ENCODE results near the gene BNIPL.

BNIPL gene

DNA sequence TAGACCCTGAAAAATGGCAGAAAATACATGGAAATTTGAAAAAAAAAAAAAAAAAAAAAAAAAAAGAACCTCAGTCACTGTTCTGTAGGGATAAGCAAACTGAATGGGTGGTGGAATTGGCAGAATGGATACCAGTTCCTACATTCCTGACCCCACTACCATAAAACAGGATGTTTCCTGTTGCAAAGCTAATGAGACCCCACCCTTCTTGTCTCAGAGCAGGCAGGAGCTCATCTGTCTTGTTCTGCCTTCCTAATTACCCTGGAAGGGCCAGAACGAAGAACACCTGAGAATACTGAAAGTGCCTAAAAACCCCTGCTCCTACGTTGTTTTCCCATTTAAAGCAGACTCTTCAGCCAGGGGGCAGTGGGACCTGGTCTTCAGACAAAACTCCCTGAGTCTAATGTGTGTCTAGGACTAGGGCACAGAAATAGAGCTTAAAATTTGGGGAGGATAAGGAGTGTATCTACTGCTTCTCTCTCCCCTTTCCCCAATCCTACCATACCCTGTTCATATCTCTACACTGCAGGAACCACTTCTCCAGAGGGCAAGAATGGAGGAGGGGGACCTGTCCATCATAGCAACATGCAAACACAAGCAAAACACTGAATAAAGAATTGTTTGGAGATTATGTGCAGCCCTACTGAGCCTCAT lies 15.1 kb downstream of the BNIPL start:
- in situ Hi-C loops (cut with HindIII; ENCODE audit: low pct_unique_long_range_greater_than_20kb, low sequenced_read_pairs), result no loop called here
- no peak for DNase-seq (ENCODE audit: low read depth in 1 of 2, low spot score in 1 of 2)
- no peak for TF ChIP-seq JUND (IDR thresholded peaks at IDR 0.05; ENCODE audit: low read depth)

DNA sequence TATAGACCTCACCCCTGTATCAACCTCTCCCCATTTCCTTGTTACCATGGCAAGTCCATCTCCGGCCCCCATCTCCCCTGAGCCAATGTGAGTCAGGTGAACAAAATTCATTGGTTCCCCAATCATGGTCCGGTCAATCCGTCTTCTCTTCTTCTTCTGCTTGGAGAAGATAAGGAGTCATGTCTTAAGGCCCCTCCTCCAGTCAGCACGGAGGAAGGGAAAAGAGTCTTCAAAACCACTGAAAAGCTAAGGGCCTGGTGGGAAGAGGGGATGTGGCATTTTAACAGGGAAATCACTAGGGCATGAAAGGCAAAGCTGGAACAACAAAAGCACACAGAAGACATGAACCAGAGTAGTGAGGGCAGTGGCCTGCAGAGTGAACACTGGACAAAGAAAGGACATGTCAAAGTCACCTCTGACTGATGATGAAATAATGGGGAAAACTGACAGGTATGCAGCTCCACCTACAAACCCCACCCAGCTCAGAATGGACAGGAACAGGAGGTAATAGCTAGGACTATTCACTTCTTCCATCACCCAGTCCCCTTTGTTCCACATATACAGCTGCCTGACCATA lies 18.7 kb downstream of the BNIPL start:
- no peak for DNase-seq (ENCODE audit: low read depth in 1 of 2, low spot score in 1 of 2)
- TF ChIP-seq JUND (IDR thresholded peaks at IDR 0.05; ENCODE audit: low read depth), result no peak
- in situ Hi-C loops (cut with HindIII; ENCODE audit: low pct_unique_long_range_greater_than_20kb, low sequenced_read_pairs), result no loop called here

DNA sequence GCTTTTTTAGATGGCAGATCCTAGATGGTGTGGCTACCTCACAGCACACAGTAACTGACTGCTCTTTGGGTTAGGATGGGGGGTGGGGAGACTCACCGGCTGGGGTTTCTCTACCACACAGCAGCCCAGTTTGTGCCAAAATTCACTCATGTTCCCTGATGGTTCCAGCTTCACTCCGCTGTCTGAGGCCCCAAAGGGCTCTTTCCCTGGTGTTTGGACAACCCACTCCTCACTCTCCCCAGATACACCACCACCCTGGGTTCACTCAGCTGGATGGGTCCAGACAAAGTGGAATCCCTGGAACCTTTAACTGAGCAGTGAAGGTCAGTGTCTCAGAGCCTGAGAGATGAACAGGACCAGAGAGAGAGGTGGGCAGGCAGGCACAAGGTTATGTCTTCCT lies 19.2 kb downstream of the BNIPL start:
- no peak for DNase-seq (ENCODE audit: low read depth in 1 of 2, low spot score in 1 of 2)
- no peak for TF ChIP-seq JUND (IDR thresholded peaks at IDR 0.05; ENCODE audit: low read depth)
- in situ Hi-C loops (cut with HindIII; ENCODE audit: low pct_unique_long_range_greater_than_20kb, low sequenced_read_pairs), result no loop called here

DNA sequence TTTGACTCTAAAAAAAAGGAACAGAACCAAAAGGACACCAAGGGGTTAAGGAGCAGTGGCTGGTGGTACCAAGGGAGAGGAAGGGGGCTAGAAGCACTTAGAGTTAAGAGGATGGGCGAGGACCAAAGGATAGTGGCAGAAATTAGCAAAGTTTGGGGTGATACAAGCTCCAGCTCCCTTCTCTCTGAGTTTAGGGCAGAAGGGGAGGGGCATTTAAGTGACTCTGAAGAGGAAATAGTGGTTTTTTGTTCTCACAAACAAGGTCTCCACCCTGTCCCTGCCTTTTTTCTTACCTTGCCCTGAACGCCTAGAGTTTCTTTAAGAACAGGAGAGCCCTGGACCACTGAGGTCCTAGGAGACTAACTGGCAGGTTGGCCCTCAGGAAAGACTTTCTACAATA lies 19.8 kb downstream of the BNIPL start:
- in situ Hi-C loops (cut with HindIII; ENCODE audit: low pct_unique_long_range_greater_than_20kb, low sequenced_read_pairs), result no loop called here
- no peak for TF ChIP-seq JUND (IDR thresholded peaks at IDR 0.05; ENCODE audit: low read depth)
- no peak for DNase-seq (ENCODE audit: low read depth in 1 of 2, low spot score in 1 of 2)

DNA sequence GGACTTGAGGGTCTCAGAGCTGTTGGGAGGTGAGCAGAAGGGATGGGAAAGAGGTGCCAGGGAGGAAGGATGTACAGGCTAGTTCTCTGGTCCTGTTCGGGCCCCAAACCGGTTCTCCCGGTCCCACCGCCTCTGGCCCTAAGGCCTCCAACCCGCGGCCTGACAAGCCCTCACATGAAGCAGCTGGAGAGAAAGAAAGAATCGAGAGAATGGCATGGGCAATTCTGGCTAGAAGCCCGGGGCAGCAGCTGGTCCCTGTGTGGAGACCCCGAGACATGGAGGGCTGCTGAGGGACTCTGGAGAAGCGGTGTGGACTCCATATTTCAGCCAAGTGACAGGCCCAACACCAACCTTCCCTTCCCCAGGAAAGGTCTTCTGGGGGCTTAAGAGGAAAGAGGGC lies 22.3 kb downstream of the BNIPL start:
- peak; percentile 75 to 96 for DNase-seq (ENCODE audit: low read depth in 1 of 2, low spot score in 1 of 2)
- TF ChIP-seq JUND (IDR thresholded peaks at IDR 0.05; ENCODE audit: low read depth), result no peak

DNA sequence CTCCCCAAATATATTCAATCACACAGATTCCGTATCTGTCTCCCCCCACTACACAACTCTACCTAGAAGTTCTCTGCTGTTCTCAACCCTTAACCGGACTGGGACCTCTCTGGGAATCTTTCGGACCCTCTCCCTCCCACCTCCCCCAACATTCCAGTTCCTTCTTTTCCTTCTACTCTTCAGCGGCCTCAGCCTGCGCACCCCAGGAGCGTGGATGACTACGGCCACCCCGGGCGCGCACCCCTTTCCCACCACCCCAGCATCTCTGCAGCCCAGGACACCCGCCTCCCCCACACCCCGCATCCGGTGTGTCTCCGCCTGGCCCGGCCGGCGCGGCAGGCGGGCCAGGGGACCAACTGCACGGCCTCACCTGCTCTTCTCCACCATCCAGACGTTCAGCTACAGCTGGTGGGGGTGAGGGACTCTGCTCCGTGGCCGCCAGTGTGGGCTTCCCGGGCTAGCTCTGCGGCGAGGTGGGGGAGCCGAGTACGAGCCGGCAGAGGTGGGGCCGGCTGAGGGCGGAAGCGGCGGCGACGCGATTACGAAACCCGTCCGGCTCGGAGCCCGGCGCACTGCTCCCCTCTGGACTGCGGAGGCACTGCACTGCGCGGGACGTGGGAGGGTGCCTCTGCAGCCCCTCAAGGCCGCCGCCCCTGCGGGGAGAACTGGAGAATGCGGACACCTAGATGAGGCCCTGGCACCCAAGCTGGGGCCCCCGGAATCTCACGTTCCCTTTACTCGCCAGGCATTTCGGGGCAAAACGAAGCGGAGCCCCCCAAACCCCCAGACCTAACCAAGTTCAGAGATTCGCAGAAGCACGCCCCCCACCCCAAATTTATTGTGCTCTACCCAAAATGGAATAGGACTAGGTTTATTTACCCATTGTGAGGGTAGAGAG lies 23.0 kb downstream of the BNIPL start, which contains the start of gene CDC42SE1:
Gene CDC42SE1, minus strand, starts transcription at position 514 of the 898 bp plus-strand sequence. CDS start 3,892 bp downstream, outside the sequence.
- in situ Hi-C loops (cut with HindIII; ENCODE audit: low pct_unique_long_range_greater_than_20kb, low sequenced_read_pairs), result no loop called here
- TF ChIP-seq JUND (IDR thresholded peaks at IDR 0.05; ENCODE audit: low read depth), result no peak
- peak; percentile 86 to 88 for DNase-seq (ENCODE audit: low read depth in 1 of 2, low spot score in 1 of 2)

More for the DNA sequence above, 22.3 kb downstream of the BNIPL start:
- in situ Hi-C loops (cut with HindIII; ENCODE audit: low pct_unique_long_range_greater_than_20kb, low sequenced_read_pairs), result no loop called here

DNA sequence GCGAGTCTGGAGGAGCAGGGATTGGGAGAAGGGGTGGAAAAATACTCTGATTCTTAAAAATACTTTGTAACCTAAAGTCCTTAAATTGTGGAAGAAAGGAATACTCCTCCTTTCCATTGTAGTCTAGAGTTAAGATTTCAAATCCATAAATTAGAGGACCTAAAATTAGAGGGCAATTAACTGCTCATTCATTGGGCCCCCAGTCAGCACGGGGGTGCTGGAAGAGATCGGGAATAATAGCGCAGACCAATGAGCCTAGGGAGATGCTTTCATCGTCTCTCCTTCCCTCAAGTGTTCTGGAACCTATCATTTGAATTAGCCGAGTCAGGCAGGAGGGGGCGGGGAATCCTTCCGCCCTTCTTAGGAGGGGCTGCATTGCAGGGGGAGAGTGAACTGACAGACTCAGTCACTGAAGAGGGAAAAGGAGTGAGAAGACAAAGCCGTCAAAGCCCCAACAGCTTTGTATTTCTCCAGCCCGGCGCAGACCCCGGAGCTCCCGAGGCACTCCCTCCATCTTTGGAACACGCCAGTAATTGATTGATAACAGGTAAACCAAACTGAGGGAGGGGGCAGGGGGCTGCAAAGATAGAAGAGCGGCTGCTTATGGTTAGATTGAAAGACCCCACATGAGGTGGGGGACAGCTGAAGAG lies 23.7 kb downstream of the BNIPL start, which contains the start of gene MLLT11:
Gene MLLT11, plus strand, starts transcription at position 391 of the 650 bp plus-strand sequence. CDS start 6,828 bp downstream, outside the sequence.
- peak; percentile 55 to 64 for DNase-seq (ENCODE audit: low read depth in 1 of 2, low spot score in 1 of 2)
- no peak for TF ChIP-seq JUND (IDR thresholded peaks at IDR 0.05; ENCODE audit: low read depth)
- in situ Hi-C loops (cut with HindIII; ENCODE audit: low pct_unique_long_range_greater_than_20kb, low sequenced_read_pairs), result no loop called here

DNA sequence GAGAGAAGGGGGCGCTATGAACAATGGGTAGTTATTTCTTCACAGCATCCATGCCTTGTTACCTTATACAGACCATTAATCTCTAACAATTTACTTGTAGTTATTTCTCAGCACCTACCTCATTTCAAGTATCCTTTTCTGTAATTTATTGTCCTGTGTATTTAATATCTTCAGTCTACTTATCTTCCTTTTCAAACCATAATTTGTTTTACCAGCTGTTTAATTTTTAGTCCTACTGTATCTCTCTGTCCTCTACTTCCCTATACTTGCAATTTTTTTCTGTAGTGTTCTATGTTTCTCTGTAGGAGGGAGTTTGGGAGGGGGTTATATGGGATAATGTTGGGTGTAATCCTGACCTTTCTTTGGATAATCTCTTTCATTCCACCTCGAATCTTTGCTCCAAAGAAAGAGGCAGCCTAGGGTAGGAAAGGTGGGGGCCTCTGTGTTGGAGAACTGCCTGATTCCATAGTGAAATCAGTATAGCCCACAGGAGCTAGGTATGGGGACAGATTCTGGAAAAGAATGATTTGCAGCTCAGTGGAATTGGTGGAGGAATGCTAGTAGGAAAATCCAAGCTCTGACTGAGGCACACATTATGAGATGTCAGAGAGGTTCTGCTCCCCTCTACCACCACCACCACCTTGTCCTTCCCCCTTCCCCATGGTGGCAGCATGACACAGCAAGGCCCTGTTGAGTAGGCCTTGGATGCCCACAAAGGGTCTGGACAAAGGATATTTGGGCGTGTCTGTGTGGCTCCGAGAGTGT lies 24.5 kb downstream of the BNIPL start:
- no peak for TF ChIP-seq JUND (IDR thresholded peaks at IDR 0.05; ENCODE audit: low read depth)
- DNase-seq (ENCODE audit: low read depth in 1 of 2, low spot score in 1 of 2), result no peak
- in situ Hi-C loops (cut with HindIII; ENCODE audit: low pct_unique_long_range_greater_than_20kb, low sequenced_read_pairs), result no loop called here

DNA sequence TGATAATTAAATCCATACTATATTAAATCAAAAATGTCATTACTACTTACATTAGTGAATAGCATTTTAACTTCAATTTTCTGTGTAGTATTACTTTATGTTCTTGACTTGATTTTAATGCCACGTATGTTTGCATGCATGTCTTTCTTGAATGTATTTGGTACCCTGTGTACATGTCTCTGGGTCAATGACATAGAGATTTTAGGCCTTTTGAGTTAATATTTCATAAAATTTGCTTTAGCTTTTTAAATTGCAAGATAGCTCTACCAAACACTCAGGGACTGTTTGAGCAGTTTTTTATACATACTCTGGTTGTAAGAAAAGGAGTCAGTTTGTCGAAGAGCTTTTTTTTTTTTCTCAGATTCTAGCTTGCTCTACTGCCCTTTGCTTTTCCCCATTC lies 25.3 kb downstream of the BNIPL start:
- no peak for DNase-seq (ENCODE audit: low read depth in 1 of 2, low spot score in 1 of 2)
- TF ChIP-seq JUND (IDR thresholded peaks at IDR 0.05; ENCODE audit: low read depth), result no peak
- in situ Hi-C loops (cut with HindIII; ENCODE audit: low pct_unique_long_range_greater_than_20kb, low sequenced_read_pairs), result no loop called here

DNA sequence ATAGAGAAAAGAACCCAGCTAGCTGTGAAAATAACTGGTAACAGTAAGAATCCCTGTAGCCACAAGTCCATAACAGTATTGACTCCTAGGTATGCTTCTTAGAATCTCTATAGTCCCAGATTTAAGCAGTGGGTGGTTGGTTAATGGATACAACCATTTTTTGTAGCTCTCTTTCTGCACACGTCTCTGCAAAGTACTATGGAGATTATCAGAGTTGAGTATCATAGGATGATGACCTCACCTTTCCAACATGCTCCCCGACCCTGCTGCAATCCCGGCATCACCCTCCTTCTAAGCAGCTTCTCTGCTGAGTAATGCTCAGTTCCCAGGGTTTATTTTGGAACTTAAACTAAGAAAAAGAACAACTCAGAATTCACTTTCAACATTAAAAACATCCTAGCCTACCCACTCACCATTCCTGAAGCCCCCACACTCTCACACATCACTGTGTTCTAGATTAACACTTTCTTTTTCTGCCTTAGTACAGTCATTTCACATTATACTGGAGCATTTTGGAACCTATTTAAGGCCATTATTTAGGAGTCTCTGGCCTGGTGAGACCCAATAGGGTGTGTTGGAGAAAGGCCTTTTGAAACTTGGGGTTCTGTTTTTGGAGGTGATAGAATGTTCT lies 26.5 kb downstream of the BNIPL start:
- no peak for TF ChIP-seq JUND (IDR thresholded peaks at IDR 0.05; ENCODE audit: low read depth)
- no peak for DNase-seq (ENCODE audit: low read depth in 1 of 2, low spot score in 1 of 2)
- in situ Hi-C loops (cut with HindIII; ENCODE audit: low pct_unique_long_range_greater_than_20kb, low sequenced_read_pairs), result no loop called here

DNA sequence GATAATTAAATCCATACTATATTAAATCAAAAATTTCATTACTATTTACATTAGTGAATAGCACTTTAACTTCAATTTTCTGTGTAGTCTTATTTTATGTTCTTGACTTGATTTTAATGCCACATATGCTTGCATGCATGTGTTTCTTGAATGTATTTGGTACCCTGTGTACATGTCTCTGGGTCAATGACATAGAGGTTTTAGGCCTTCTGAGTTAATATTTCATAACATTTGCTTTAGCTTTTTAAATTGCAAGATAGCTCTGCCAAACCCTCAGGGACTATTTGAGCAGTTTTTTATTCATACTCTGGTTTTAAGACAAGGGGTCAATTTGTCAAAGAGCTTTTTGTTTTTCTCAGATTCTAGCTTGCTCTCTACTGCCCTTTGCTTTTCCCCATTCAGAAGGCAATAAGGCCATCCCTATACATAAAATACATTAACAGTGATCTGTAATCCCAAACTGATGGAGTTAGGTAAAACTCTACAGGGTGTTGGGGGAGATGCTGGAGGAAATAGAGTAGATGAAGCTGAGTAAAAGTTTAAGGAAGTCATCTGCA lies 28.8 kb downstream of the BNIPL start:
- DNase-seq (ENCODE audit: low read depth in 1 of 2, low spot score in 1 of 2), result no peak
- in situ Hi-C loops (cut with HindIII; ENCODE audit: low pct_unique_long_range_greater_than_20kb, low sequenced_read_pairs), result no loop called here

More for the DNA sequence above, 28.8 kb downstream of the BNIPL start:
- no peak for TF ChIP-seq JUND (IDR thresholded peaks at IDR 0.05; ENCODE audit: low read depth)
